Measurements from ENCODE around the gene SH3BP5L. TPM values are rescaled to one million over a fixed set of nuclear protein-coding genes. Genes with fewer than 3 reads are reported as not detected.
"Not testable (repeated sequence)": the region's sequence is repeated elsewhere in the genome, so short reads cannot be mapped to it uniquely, and the experiment has no call there.

Gene SH3BP5L
- total and polyA plus RNA-seq, 8 donors, result 9.6 to 20.0 (median 13.8) TPM

- Histone ChIP-seq H3K27me3 (no peaks in the 10 kb centered on the region), H3K36me3 (no peaks in the 10 kb centered on the region), H3K9me3 (peaks cover 0 to 15% (median 7%) of the 10 kb centered on the region in 4 donors), H3K4me1 (no peaks in the 10 kb centered on the region), H3K4me3 (no peak overlapping the region), H3K27ac (no peak overlapping the region)
- TF ChIP-seq EP300 (IDR thresholded peaks at IDR 0.05) (no peak), POLR2A (IDR thresholded peaks at IDR 0.05) (no peak), CTCF (IDR thresholded peaks at IDR 0.05) (no peak), POLR2AphosphoS5 (IDR thresholded peaks at IDR 0.05) (no peak)
- 54 to 62% (median 60%) methylated on average over 5 of the region's 5 CpGs for WGBS, 5 donors
- intact Hi-C loops (cut with DNase I; ENCODE audit: low total_unique reads), result no loop called here
- no peak for DNase-seq
Observed at GRCh38 chr1:248792342-248792741, 33.4 kb downstream of the SH3BP5L start.

- H3K4me3 ChIP-seq, result no peak overlapping the region
- 81 to 87% (median 85%) methylated on average over 4 of the region's 4 CpGs for WGBS, 5 donors
- no peaks in the 10 kb centered on the region for H3K27me3 ChIP-seq
- no peaks in the 10 kb centered on the region for H3K36me3 ChIP-seq
- intact Hi-C loops (cut with DNase I; ENCODE audit: low total_unique reads), result no loop called here
- no peak for TF ChIP-seq POLR2A (IDR thresholded peaks at IDR 0.05)
- peaks cover 0 to 15% (median 7%) of the 10 kb centered on the region in 4 donors for H3K9me3 ChIP-seq
- no peak overlapping the region for H3K27ac ChIP-seq
- H3K4me1 ChIP-seq, result peaks cover 0 to 6% (median 2%) of the 10 kb centered on the region in 4 donors
- no peak for DNase-seq
Observed at GRCh38 chr1:248791010-248791409, 34.7 kb downstream of the SH3BP5L start.

GRCh38 chr1:248790456-248790855 is 35.3 kb downstream of the SH3BP5L start:
- intact Hi-C loops (cut with DNase I; ENCODE audit: low total_unique reads), result no loop called here
- Histone ChIP-seq H3K9me3 (peaks cover 0 to 11% (median 5%) of the 10 kb centered on the region in 4 donors), H3K4me1 (peaks cover 0 to 6% (median 2%) of the 10 kb centered on the region in 4 donors), H3K4me3 (no peak overlapping the region), H3K27ac (no peak overlapping the region), H3K36me3 (no peaks in the 10 kb centered on the region), H3K27me3 (no peaks in the 10 kb centered on the region)
- 81 to 86% (median 83%) methylated on average over 5 of the region's 5 CpGs for WGBS, 5 donors
- no peak for DNase-seq
- TF ChIP-seq CTCF (IDR thresholded peaks at IDR 0.05) (no peak), EP300 (IDR thresholded peaks at IDR 0.05) (no peak), POLR2AphosphoS5 (IDR thresholded peaks at IDR 0.05) (no peak), POLR2A (IDR thresholded peaks at IDR 0.05) (no peak)

- H3K36me3 ChIP-seq; H3K27ac ChIP-seq; H3K4me3 ChIP-seq; DNase-seq; H3K27me3 ChIP-seq; H3K9me3 ChIP-seq; H3K4me1 ChIP-seq; intact Hi-C loops (cut with DNase I; ENCODE audit: low total_unique reads): not testable (repeated sequence)
- 62 to 95% (median 88%) methylated on average over 2 of the region's 2 CpGs for WGBS, 5 donors
Observed at GRCh38 chr1:248789337-248789736, 36.4 kb downstream of the SH3BP5L start.

GRCh38 chr1:248788327-248788726 is 37.4 kb downstream of the SH3BP5L start:
- H3K9me3 ChIP-seq, result no peaks in the 10 kb centered on the region
- 74 to 91% (median 84%) methylated on average over 3 of the region's 3 CpGs for WGBS, 5 donors
- H3K4me1 ChIP-seq, result peaks cover 0 to 6% (median 2%) of the 10 kb centered on the region in 4 donors
- DNase-seq, result no peak
- intact Hi-C loops (cut with DNase I; ENCODE audit: low total_unique reads), result no loop called here
- peaks cover 0 to 8% (median 0%) of the 10 kb centered on the region in 3 donors for H3K27me3 ChIP-seq
- no peak for TF ChIP-seq POLR2A (IDR thresholded peaks at IDR 0.05)
- no peak for TF ChIP-seq POLR2AphosphoS5 (IDR thresholded peaks at IDR 0.05)
- no peak for TF ChIP-seq CTCF (IDR thresholded peaks at IDR 0.05)
- no peak for TF ChIP-seq EP300 (IDR thresholded peaks at IDR 0.05)
- H3K27ac ChIP-seq, result no peak overlapping the region
- H3K36me3 ChIP-seq, result no peaks in the 10 kb centered on the region
- no peak overlapping the region for H3K4me3 ChIP-seq

Data from stomach (tissue), 9 donors.